Subcutaneous abdominal adipose tissue (tissue), 5 donors: Measurements from ENCODE around the gene AMY2B.
"Not testable (repeated sequence)": the region's sequence is repeated elsewhere in the genome, so short reads cannot be mapped to it uniquely, and the experiment has no call there.

Source experiments
- H3K27ac ChIP-seq: one replicate; pipeline ENCODE4 v1.7.0; 2013; ENCODE audit warnings: low read depth, mild to moderate bottlenecking, inconsistent platforms, low read length, moderate library complexity
- H3K27me3 ChIP-seq, 5 donors: one replicate each; pipeline ENCODE4 v1.7.0; 2013; ENCODE audit warnings: low read length in 5 of 5, inconsistent platforms in 1 of 5; ENCODE audit not compliant: control insufficient read depth in 5 of 5, insufficient read depth in 4 of 5
- H3K36me3 ChIP-seq, 5 donors: one replicate each; pipeline ENCODE4 v1.7.0; 2013; ENCODE audit warnings: low read length in 5 of 5; ENCODE audit not compliant: control insufficient read depth in 5 of 5, insufficient read depth in 5 of 5
- H3K4me1 ChIP-seq, 5 donors: one replicate each; pipeline ENCODE4 v1.7.0; 2013; ENCODE audit warnings: low read length in 5 of 5, mild to moderate bottlenecking in 3 of 5, moderate library complexity in 1 of 5; ENCODE audit not compliant: control insufficient read depth in 5 of 5, insufficient read depth in 5 of 5
- H3K4me3 ChIP-seq, 5 donors: one replicate each; pipeline ENCODE4 v1.7.0; 2013; ENCODE audit warnings: low read length in 5 of 5, low read depth in 1 of 5
- H3K9ac ChIP-seq, 5 donors: one replicate each; pipeline ENCODE4 v1.7.0; 2013; ENCODE audit warnings: low read length in 5 of 5, mild to moderate bottlenecking in 4 of 5, moderate library complexity in 3 of 5
- H3K9me3 ChIP-seq, 5 donors: one replicate each; pipeline ENCODE4 v1.7.0; 2013; ENCODE audit warnings: low read length in 5 of 5; ENCODE audit not compliant: control insufficient read depth in 5 of 5
- donor health status: healthy.
- donor health status: healthy.
- donor health status: healthy.
- donor health status: healthy.
- donor health status: healthy.

Gene AMY2B

DNA sequence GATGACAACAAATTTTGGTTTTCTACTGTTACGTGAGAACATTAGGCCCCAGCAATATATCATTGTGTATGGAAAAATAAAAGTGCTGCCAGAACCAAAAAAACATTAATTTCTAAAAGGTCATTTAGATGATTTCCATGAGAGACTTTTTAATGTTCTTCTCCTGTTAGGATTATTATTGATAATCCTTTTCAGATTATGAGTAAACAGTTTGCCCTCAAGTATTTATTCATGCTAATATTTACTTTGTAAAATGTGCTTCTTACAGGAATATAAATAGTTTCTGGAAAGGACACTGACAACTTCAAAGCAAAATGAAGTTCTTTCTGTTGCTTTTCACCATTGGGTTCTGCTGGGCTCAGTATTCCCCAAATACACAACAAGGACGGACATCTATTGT lies at the start of gene AMY2B:
AMY2B (plus strand) TSS at position 301 of the 400 bp plus-strand sequence; CDS start at position 315, 14 bp downstream.
- H3K9me3 ChIP-seq, H3K4me3 ChIP-seq: not testable (repeated sequence)
- H3K36me3 ChIP-seq, result peaks cover 18 to 32% (median 22%) of the 10 kb centered on the region in 5 donors

DNA sequence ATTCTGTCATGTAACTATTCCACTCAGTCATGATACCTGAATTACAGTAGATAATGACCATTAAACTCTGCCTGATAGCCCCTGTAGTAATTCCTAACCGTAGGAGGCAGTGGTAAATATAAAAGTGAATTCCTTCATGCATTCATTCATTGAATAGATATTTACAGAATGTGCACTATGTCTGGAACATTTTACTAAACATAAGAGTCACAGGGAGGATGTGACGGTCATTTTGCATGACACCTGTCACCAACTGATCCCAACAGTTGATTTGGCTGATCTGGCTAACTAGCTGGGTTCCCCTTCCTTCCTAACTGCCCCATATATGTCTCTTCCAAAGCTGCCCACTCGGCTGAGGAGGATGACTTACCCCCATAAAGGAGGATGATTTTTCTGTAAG lies 48.0 kb upstream of the AMY2B start:
- Histone ChIP-seq H3K27ac (no peak overlapping the region), H3K9ac (no peak overlapping the region), H3K4me3 (no peak overlapping the region), H3K4me1 (peaks cover 0 to 30% (median 28%) of the 10 kb centered on the region in 5 donors), H3K27me3 (no peaks in the 10 kb centered on the region), H3K36me3 (peaks cover 0 to 8% (median 0%) of the 10 kb centered on the region in 5 donors), H3K9me3 (no peaks in the 10 kb centered on the region)

More for the DNA sequence above, at the start of gene AMY2B:
- not testable (repeated sequence) for H3K27me3 ChIP-seq, H3K27ac ChIP-seq, H3K9ac ChIP-seq, H3K4me1 ChIP-seq

DNA sequence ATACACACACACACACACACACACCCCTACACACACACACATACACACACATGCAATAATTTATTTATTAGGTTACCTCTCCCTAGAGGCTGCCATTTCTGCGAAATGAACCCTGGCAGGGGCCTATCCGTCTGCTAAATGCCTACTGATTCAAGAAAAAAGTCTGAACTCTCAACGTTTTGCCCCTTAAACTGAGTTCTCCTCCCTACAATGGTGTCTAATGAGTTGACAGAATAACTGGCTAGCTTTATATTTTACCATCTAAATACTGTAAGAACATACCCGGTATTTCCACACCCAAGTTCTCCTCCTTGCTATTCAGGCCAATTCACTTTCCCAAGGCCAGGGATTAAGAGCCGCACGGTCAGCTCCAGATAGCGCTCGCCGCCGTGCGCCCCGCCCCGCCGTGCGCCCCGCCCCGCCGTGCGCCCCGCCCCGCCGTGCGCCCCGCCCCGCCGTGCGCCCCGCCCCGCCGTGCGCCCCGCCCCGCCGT lies 46.2 kb upstream of the AMY2B start:
- Histone ChIP-seq H3K27me3 (no peaks in the 10 kb centered on the region), H3K9ac (peak overlapping the region in 4 of 5 donors; percentile 35 to 67 (median 57)), H3K4me3 (peak overlapping the region; percentile 52 to 67 (median 59)), H3K9me3 (no peaks in the 10 kb centered on the region), H3K36me3 (peaks cover 0 to 10% (median 5%) of the 10 kb centered on the region in 5 donors), H3K4me1 (peaks cover 0 to 45% (median 30%) of the 10 kb centered on the region in 5 donors), H3K27ac (peak overlapping the region; percentile 28)

DNA sequence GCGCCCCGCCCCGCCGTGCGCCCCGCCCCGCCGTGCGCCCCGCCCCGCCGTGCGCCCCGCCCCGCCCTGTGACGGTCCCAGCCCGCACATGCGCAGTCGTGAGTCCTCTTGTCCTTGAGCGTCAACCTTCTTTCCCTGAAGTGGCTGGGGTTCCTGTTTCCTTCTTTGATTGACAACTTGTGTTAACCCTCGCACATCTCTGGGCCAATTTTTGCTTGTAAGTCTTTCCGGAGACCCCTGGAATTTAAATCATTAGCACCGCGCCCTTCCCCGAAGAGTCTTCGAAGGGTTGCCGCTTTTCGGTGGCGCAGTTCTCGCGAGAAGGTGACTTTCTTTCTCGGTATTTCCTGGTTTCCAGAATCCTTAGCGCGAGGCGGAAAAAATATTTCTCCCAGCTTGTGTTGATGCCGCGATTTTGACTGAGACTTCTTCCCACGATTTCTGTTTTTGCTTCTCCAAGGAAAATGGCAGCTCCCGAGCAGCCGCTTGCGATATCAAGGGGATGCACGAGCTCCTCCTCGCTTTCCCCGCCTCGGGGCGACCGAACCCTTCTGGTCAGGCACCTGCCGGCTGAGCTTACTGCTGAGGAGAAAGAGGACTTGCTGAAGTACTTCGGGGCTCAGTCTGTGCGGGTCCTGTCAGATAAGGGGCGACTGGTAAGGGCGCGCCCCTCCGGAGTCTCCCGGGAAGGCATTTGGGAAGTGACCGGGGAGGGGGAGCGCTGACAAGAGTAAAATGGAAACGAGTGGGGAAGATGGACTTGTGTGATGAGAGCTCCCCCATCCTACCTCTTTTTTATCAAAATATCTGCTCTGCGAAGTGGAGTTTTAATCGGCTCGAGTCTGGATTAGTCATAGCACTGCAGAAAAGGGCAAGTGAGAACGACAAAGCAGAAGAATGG lies 45.5 kb upstream of the AMY2B start, which contains the start of gene RNPC3:
RNPC3 (plus strand) TSS at position 93 of the 901 bp plus-strand sequence; CDS start at position 465, 372 bp downstream.
- Histone ChIP-seq H3K27ac (peak within 1 kb of the TSS; percentile 95), H3K4me3 (peak within 1 kb of the TSS; percentile 89 to 94 (median 93)), H3K4me1 (peaks cover 0 to 45% (median 30%) of the 10 kb centered on the region in 5 donors), H3K9ac (peak within 1 kb of the TSS; percentile 84 to 99 (median 94)), H3K27me3 (no peaks in the 10 kb centered on the region), H3K36me3 (peaks cover 0 to 14% (median 8%) of the 10 kb centered on the region in 5 donors), H3K9me3 (no peaks in the 10 kb centered on the region)

DNA sequence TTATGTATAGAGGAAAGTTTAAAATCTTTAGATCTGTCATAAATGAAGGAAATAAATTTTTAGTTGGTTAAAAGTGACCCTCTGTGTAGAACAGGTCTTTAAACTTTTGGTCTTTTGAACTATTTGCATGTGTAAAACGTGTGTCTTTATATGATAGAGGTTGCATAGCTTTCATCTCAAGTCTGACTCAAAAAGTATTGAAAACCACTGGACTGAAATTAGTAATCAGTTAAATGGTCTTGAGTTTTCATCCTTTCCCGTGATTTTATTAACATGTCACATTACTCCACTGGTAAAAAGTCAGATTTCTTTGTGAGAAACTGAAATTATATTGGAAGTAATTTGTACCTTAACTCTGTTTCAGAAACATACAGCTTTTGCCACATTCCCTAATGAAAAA lies 44.1 kb upstream of the AMY2B start:
- H3K27me3 ChIP-seq, result no peaks in the 10 kb centered on the region
- H3K4me3 ChIP-seq, result peak overlapping the region; percentile 32 to 93 (median 91)
- no peaks in the 10 kb centered on the region for H3K9me3 ChIP-seq
- H3K27ac ChIP-seq, result no peak overlapping the region
- H3K4me1 ChIP-seq, result peaks cover 0 to 45% (median 30%) of the 10 kb centered on the region in 5 donors
- peaks cover 0 to 18% (median 12%) of the 10 kb centered on the region in 5 donors for H3K36me3 ChIP-seq
- H3K9ac ChIP-seq, result peak overlapping the region in 2 of 5 donors; percentile 96 to 99

DNA sequence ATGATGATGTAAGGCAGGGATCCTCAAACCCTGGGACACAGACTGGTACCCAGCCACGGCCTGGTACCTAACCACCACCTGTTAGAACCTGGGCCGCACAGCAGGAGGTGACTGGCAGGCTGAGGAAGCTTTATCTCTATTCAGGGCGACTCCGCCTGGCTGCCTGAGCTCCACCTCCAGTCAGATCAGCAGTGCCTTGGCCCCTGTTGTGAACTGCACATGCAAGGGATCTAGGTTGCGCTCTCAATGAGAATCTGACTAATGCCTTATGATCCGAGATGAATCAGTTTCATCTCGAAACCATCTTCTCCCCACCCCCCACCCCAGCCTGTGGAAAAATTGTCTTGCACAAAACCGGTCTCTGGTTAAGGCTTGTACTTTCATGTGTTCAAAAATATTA lies 41.6 kb upstream of the AMY2B start:
- Histone ChIP-seq H3K4me1 (peaks cover 0 to 50% (median 28%) of the 10 kb centered on the region in 5 donors), H3K27ac (no peak overlapping the region), H3K36me3 (peaks cover 0 to 31% (median 14%) of the 10 kb centered on the region in 5 donors), H3K9me3 (no peaks in the 10 kb centered on the region), H3K27me3 (no peaks in the 10 kb centered on the region), H3K4me3 (no peak overlapping the region), H3K9ac (no peak overlapping the region)

DNA sequence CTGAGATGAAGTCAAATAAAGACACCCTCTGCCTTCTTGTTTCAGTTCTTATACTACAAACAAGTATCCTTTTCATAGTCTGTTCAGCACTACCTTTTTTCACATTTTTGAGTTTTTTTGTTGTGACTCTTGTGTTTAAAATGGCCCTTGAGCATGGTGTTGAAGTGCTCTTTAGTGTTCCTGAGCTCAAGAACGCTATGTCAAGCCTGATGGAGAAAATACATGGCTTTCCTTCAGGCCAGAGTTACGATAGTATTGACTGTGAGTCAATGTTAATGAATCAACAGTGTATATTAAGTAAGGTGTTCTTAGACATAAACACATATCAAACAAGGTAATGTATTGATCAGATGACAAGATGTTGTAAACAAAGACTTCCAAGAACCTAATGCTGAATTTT lies 33.2 kb upstream of the AMY2B start:
- H3K27ac ChIP-seq, result no peak overlapping the region
- H3K4me3 ChIP-seq, result no peak overlapping the region
- no peaks in the 10 kb centered on the region for H3K4me1 ChIP-seq
- peaks cover 58 to 80% (median 72%) of the 10 kb centered on the region in 5 donors for H3K36me3 ChIP-seq
- no peaks in the 10 kb centered on the region for H3K9me3 ChIP-seq
- H3K27me3 ChIP-seq, result no peaks in the 10 kb centered on the region
- no peak overlapping the region for H3K9ac ChIP-seq

DNA sequence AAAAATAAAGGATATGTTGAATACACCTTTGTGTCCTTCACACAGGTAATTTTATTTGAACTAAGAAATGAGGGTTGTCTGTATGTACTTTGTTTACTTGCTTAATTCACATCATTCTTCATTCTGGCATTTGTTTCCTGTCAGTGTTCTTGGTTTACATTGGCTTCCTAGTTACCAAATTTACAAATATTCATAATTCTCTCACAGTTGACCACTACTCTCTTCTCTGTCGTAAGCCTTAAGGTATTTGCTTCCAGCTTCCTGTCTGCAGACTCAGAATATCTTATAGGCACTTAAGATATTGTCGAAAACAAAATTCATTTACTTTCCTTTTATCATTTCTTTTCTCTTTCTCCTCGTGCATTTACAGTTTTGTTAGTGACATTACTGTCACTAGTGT lies 30.0 kb upstream of the AMY2B start:
- H3K9me3 ChIP-seq, result no peaks in the 10 kb centered on the region
- no peak overlapping the region for H3K27ac ChIP-seq
- H3K27me3 ChIP-seq, result no peaks in the 10 kb centered on the region
- H3K4me3 ChIP-seq, result no peak overlapping the region
- H3K9ac ChIP-seq, result no peak overlapping the region
- peaks cover 60 to 84% (median 73%) of the 10 kb centered on the region in 5 donors for H3K36me3 ChIP-seq
- H3K4me1 ChIP-seq, result peaks cover 0 to 3% (median 0%) of the 10 kb centered on the region in 5 donors

DNA sequence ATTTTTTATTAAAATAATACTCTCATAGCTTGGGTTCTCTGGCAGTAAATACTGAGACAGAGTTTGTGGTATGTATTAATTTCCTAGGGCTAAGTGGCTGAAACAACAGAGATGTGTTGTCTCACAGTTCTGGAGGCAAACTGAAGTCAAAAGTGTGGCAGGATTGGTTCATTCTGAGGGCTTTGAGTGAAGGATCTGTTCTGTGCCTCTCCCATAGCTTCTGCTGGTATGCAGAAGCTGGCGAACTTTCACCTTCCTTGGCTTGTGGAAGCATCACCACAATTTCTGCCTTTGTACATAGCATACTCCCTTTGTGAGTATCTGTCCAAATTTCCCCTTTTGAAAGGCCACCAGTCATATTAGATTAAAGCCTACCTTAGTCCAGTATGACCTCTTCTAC lies 24.9 kb upstream of the AMY2B start:
- Histone ChIP-seq H3K9me3 (no peaks in the 10 kb centered on the region), H3K4me1 (peaks cover 0 to 6% (median 0%) of the 10 kb centered on the region in 5 donors), H3K9ac (no peak overlapping the region), H3K4me3 (no peak overlapping the region), H3K27me3 (no peaks in the 10 kb centered on the region), H3K27ac (no peak overlapping the region), H3K36me3 (peaks cover 41 to 76% (median 58%) of the 10 kb centered on the region in 5 donors)

DNA sequence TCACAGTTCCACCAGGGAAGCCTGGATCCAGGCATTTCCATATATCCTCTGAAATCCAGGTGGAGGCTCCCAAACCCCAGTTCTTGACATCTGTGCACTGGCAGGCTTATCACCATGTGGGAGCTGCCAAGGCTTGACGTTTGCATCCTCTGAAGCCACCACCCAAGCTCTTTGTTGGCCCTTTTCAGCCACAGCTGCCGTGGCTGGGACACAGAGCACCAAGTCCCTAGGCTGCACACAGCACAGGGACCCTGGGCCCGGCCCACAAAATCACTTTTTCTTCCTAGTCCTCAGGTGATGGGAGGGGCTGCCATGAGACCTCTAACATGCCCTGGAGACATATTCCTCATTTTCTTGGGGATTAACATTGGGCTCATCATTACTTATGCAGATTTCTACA lies 23.5 kb upstream of the AMY2B start:
- peaks cover 44 to 77% (median 56%) of the 10 kb centered on the region in 5 donors for H3K36me3 ChIP-seq

More for the DNA sequence above, 23.5 kb upstream of the AMY2B start:
- H3K9me3 ChIP-seq, result no peaks in the 10 kb centered on the region
- no peak overlapping the region for H3K4me3 ChIP-seq
- no peak overlapping the region for H3K27ac ChIP-seq
- H3K9ac ChIP-seq, result no peak overlapping the region
- H3K4me1 ChIP-seq, result peaks cover 0 to 6% (median 0%) of the 10 kb centered on the region in 5 donors
- H3K27me3 ChIP-seq, result no peaks in the 10 kb centered on the region
